Hepatocyte (in vitro differentiated cells): ENCODE results near the gene YBX2. TPM values are rescaled to one million over a fixed set of nuclear protein-coding genes. Genes with fewer than 3 reads are reported as not detected.
A peak's percentile ranks its signal among the peaks of the same experiment; 100 is the strongest.

Source experiments
- DNase-seq: peaks from one replicate; pipeline ENCODE4 v3.0.0-alpha.2; 2016; ENCODE audit warnings: low spot score
- H2AFZ ChIP-seq: fragments of 200-600 bp; sonication (generic); 2 replicates; pipeline ENCODE4 v1.6.0; 2016; ENCODE audit warnings: antibody characterized with exemption, mild to moderate bottlenecking
- H3K27ac ChIP-seq: fragments of 200-600 bp; sonication (generic); 2 replicates; pipeline ENCODE4 v1.5.1; 2016; ENCODE audit warnings: mild to moderate bottlenecking
- H3K27me3 ChIP-seq: fragments of 200-600 bp; sonication (generic); 2 replicates; pipeline ENCODE4 v1.6.1; 2016
- H3K36me3 ChIP-seq: fragments of 200-600 bp; sonication (generic); replicated peaks from 2 replicates; pipeline ENCODE4 v1.5.1; 2016; ENCODE audit warnings: low read depth; ENCODE audit not compliant: insufficient read depth
- H3K4me1 ChIP-seq: fragments of 200-600 bp; sonication (generic); 2 replicates; pipeline ENCODE4 v1.5.1; 2016; ENCODE audit warnings: mild to moderate bottlenecking, moderate library complexity; ENCODE audit not compliant: insufficient read depth
- H3K4me2 ChIP-seq: fragments of 200-600 bp; sonication (generic); 2 replicates; pipeline ENCODE4 v1.6.0; 2016
- H3K4me3 ChIP-seq: fragments of 200-600 bp; sonication (generic); 2 replicates; pipeline ENCODE4 v1.5.1; 2016; ENCODE audit warnings: mild to moderate bottlenecking
- H3K79me2 ChIP-seq: fragments of 200-600 bp; sonication (generic); 2 replicates; pipeline ENCODE4 v1.6.0; 2017; ENCODE audit warnings: mild to moderate bottlenecking
- H3K9me2 ChIP-seq: fragments of 200-600 bp; sonication (generic); replicated peaks from 2 replicates; pipeline ENCODE4 v1.6.0; 2017; ENCODE audit warnings: mild to moderate bottlenecking; ENCODE audit not compliant: insufficient read depth
- H3K9me3 ChIP-seq: fragments of 200-600 bp; sonication (generic); 2 replicates; pipeline ENCODE4 v1.5.1; 2016; ENCODE audit warnings: low read depth, mild to moderate bottlenecking
- H4K20me1 ChIP-seq: fragments of 200-600 bp; sonication (generic); 2 replicates; pipeline ENCODE4 v1.6.0; 2016; ENCODE audit warnings: mild to moderate bottlenecking; ENCODE audit not compliant: insufficient read depth, poor library complexity, severe bottlenecking
- EZH2 ChIP-seq: fragments of 200-600 bp; sonication (generic); IDR thresholded peaks from 2 replicates; pipeline ENCODE4 v1.6.1; 2016; ENCODE audit warnings: antibody characterized with exemption, mild to moderate bottlenecking, borderline replicate concordance
- EZH2phosphoT487 ChIP-seq: fragments of 200-600 bp; sonication (generic); IDR thresholded peaks from one replicate; pipeline ENCODE4 v1.6.1; 2018; ENCODE audit warnings: antibody characterized with exemption, mild to moderate bottlenecking, low read depth, moderate library complexity; ENCODE audit not compliant: unreplicated experiment, severe bottlenecking
- WGBS: methylation state at CpG from one replicate; pipeline ENCODE4 v1.1.6; 2016; ENCODE audit warnings: low lambda C conversion rate; ENCODE audit errors: missing lambda C conversion rate; 5-methylcytosine and 5-hydroxymethylcytosine counted together
- polyA plus RNA-seq: library from polyadenylated mRNA; unstranded; fragments of >200 nt; fragmentation: Nextera tagmentation; extraction: Ambion mirVana; gene quantifications from 2 replicates; pipeline ENCODE4 v1.2.1, GENCODE V29; 2016
- total RNA-seq: library from RNA; depleted of rRNA; stranded (reverse); fragments of >200 nt; gene quantifications from 2 replicates; pipeline ENCODE4 v1.2.3, GENCODE V29; 2014
- TF ChIP-seq, protein P1 (sequence below): fragments of 200-600 bp; sonication (generic); IDR thresholded peaks from 2 replicates; pipeline ENCODE4 v1.5.1; 2016; ENCODE audit warnings: antibody characterized with exemption, mild to moderate bottlenecking; ENCODE audit not compliant: poor library complexity

YBX2 gene
- total and polyA plus RNA-seq, 2 experiments from 2014 or later = 1.3 to 1.7 TPM

DNA sequence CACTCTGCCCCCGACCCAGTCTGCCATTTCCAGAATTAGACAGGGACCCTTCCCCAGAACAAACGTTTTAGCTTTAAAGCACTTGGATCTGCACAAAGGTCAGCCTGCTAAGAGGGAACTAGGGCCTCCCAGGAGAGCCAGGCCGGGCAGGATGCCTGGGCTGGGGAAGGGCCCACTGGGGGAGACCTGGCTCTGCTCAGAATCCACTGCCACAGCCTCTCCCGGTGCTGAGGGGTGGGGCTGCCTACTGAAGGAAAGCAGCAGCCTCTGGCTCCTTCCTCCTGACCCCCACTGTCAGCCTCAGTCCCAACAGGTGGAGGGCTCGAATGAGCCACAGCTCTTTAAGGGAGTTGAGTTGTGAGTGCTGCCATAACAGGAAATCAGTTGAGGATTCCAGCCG is 1.7 kb downstream of the YBX2 start:
- no peaks in the 10 kb centered on the region for H3K36me3 ChIP-seq
- H3K9me2 ChIP-seq = no peaks in the 10 kb centered on the region
- no peak for TF ChIP-seq EZH2phosphoT487
- TF ChIP-seq, protein P1, sequence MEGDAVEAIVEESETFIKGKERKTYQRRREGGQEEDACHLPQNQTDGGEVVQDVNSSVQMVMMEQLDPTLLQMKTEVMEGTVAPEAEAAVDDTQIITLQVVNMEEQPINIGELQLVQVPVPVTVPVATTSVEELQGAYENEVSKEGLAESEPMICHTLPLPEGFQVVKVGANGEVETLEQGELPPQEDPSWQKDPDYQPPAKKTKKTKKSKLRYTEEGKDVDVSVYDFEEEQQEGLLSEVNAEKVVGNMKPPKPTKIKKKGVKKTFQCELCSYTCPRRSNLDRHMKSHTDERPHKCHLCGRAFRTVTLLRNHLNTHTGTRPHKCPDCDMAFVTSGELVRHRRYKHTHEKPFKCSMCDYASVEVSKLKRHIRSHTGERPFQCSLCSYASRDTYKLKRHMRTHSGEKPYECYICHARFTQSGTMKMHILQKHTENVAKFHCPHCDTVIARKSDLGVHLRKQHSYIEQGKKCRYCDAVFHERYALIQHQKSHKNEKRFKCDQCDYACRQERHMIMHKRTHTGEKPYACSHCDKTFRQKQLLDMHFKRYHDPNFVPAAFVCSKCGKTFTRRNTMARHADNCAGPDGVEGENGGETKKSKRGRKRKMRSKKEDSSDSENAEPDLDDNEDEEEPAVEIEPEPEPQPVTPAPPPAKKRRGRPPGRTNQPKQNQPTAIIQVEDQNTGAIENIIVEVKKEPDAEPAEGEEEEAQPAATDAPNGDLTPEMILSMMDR = no peak
- no peak for TF ChIP-seq EZH2
- no peaks in the 10 kb centered on the region for H4K20me1 ChIP-seq
- H3K79me2 ChIP-seq = no peaks in the 10 kb centered on the region
- H3K4me2 ChIP-seq = peak overlapping the region; percentile 35
- H3K27ac ChIP-seq = no peak overlapping the region
- no peak overlapping the region for H3K4me3 ChIP-seq
- WGBS = 39% methylated on average over 6 of the region's 6 CpGs
- no peaks in the 10 kb centered on the region for H3K27me3 ChIP-seq
- H3K4me1 ChIP-seq = peaks cover 28% of the 10 kb centered on the region
- H3K9me3 ChIP-seq = no peaks in the 10 kb centered on the region
- peak; percentile 47 for DNase-seq
- H2AFZ ChIP-seq = no peak overlapping the region

DNA sequence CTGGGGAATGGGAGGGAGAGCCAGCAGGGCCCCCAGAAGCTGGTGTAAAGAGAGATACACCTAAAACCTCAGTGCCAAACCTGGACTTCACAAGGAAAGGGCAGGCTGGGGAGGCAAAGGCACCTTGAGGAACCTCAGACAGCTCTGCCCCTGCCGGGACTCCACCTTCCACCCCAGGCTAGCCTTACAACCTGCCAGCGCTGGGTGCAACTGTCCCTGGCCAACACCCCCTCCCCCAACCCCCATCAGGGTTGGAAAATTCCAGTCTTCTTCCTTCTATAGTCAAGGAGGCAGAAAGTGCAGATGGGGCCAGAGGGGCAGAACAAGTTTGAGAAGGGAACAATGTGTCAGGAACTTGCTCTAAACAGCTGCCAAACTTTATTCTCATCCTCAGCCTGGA is 2.2 kb downstream of the YBX2 start:
- H4K20me1 ChIP-seq = no peaks in the 10 kb centered on the region
- H3K36me3 ChIP-seq = no peaks in the 10 kb centered on the region
- no peak overlapping the region for H3K4me2 ChIP-seq
- no peak overlapping the region for H3K27ac ChIP-seq
- H2AFZ ChIP-seq = no peak overlapping the region
- TF ChIP-seq EZH2phosphoT487 = no peak
- TF ChIP-seq, protein P1 = no peak
- TF ChIP-seq EZH2 = no peak
- H3K4me1 ChIP-seq = peaks cover 28% of the 10 kb centered on the region
- no peaks in the 10 kb centered on the region for H3K9me2 ChIP-seq
- WGBS = 77% methylated on average over 2 of the region's 2 CpGs
- H3K79me2 ChIP-seq = no peaks in the 10 kb centered on the region
- DNase-seq = no peak
- no peak overlapping the region for H3K4me3 ChIP-seq
- H3K27me3 ChIP-seq = no peaks in the 10 kb centered on the region
- H3K9me3 ChIP-seq = no peaks in the 10 kb centered on the region

DNA sequence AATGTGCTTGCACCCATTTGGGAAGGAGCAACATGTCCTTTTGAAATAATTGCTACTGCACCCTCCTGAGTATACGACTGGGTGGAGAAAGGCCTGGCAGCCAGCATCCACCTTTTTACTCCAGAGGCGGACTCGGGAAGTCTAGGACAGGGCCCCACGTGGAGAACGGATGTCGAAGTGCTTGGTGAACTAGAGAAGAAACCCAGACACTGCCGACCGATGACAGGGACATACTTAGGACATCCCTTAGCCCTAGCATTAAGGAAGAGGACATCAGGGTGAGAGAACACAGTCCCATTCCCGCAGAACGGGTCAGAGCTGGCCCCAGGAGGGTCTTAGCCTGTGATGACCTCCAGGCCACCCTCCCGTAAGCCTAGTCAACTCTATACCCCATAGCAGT is 3.8 kb downstream of the YBX2 start:
- Histone ChIP-seq H3K4me2 (no peak overlapping the region), H3K79me2 (no peaks in the 10 kb centered on the region), H3K36me3 (no peaks in the 10 kb centered on the region), H3K4me1 (peaks cover 24% of the 10 kb centered on the region), H3K27ac (no peak overlapping the region), H2AFZ (no peak overlapping the region), H3K9me3 (no peaks in the 10 kb centered on the region), H4K20me1 (no peaks in the 10 kb centered on the region), H3K27me3 (no peaks in the 10 kb centered on the region), H3K4me3 (no peak overlapping the region), H3K9me2 (no peaks in the 10 kb centered on the region)
- WGBS = 79% methylated on average over 11 of the region's 11 CpGs
- DNase-seq = no peak
- TF ChIP-seq EZH2 (no peak), EZH2phosphoT487 (no peak)
- TF ChIP-seq, protein P1 = no peak

DNA sequence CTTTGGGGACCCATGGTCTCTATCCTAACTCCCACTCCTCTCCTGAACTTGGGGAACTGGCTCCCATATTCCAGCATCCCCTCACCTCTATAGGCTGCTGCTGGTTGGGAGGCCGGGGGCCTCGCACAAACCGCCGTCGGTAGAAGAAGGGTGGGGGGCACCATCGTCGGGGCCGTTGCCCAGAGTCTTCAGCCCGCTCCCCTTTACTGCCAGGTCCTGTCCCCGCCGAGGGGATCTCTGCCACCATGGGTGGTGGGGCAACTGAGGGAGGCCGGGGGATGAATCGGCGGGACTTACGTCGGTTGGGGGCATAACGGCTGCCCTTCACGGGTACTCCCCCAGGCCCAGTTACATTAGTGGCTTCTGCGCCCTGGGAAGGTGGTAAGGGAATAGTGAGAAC is 4.3 kb downstream of the YBX2 start:
- Histone ChIP-seq H3K4me2 (no peak overlapping the region), H4K20me1 (no peaks in the 10 kb centered on the region), H2AFZ (no peak overlapping the region), H3K9me2 (no peaks in the 10 kb centered on the region), H3K4me3 (no peak overlapping the region), H3K79me2 (no peaks in the 10 kb centered on the region), H3K36me3 (no peaks in the 10 kb centered on the region), H3K4me1 (peaks cover 24% of the 10 kb centered on the region), H3K9me3 (no peaks in the 10 kb centered on the region), H3K27ac (no peak overlapping the region), H3K27me3 (no peaks in the 10 kb centered on the region)
- DNase-seq = no peak
- TF ChIP-seq EZH2phosphoT487 = no peak
- no peak for TF ChIP-seq EZH2
- TF ChIP-seq, protein P1 = no peak
- WGBS = 96% methylated on average over 19 of the region's 19 CpGs
